IMR-90 (cell line): Measurements from ENCODE around the gene GRID1. TPM values are rescaled to one million over a fixed set of nuclear protein-coding genes. Genes with fewer than 3 reads are reported as not detected.

Experiments used
- ATAC-seq: fragments of 200-7000 bp; cut with Tn5 transposase; 2 replicates; pipeline ENCODE4 v1.9.1; 2020; ENCODE audit warnings: low read depth, mild to moderate bottlenecking, moderate library complexity
- BruUV-seq: library from RNA; stranded (reverse); fragments of 400-500 nt; replicated peaks from 2 replicates; lab custom pipeline; 2021; lab: Mats Ljungman, UMichigan
- CTCF ChIA-PET: fragments of 300-600 bp; formaldehyde crosslinking; extraction: SDS; loops from one replicate; lab custom pipeline; 2021; ENCODE audit warnings: antibody characterized with exemption; lab: Yijun Ruan, JAX
- POLR2A ChIA-PET: fragments of 300-600 bp; sonication (Branson Sonifier 250); formaldehyde crosslinking; loops from one replicate; lab custom pipeline; 2022; ENCODE audit warnings: antibody characterized with exemption; ENCODE audit not compliant: unreplicated experiment; lab: Charles Lee
- DNase-seq: peaks from one replicate; pipeline ENCODE4 v3.0.0; 2013
- H2AFZ ChIP-seq: replicated peaks from 2 replicates; pipeline ENCODE3; 2013; ENCODE audit warnings: low read length, mild to moderate bottlenecking; ENCODE audit not compliant: poor library complexity
- H2AK5ac ChIP-seq: 2 replicates; pipeline ENCODE4 v1.6.1; 2013; ENCODE audit warnings: low read depth, low read length, inconsistent platforms
- H2AK9ac ChIP-seq: replicated peaks from 2 replicates; pipeline ENCODE3; 2013; ENCODE audit warnings: mild to moderate bottlenecking, low read depth, low read length, moderate library complexity; ENCODE audit not compliant: poor library complexity
- H2BK120ac ChIP-seq: 2 replicates; pipeline ENCODE4 v1.6.1; 2013; ENCODE audit warnings: low read depth, low read length, inconsistent platforms
- H2BK15ac ChIP-seq: 3 replicates; pipeline ENCODE4 v1.6.1; 2013; ENCODE audit warnings: low read depth, low read length, inconsistent platforms
- H2BK20ac ChIP-seq: 2 replicates; pipeline ENCODE4 v1.6.1; 2013; ENCODE audit warnings: low read depth, mild to moderate bottlenecking, inconsistent platforms, low read length, moderate library complexity
- H2BK5ac ChIP-seq: 2 replicates; pipeline ENCODE4 v1.6.1; 2013; ENCODE audit warnings: mild to moderate bottlenecking, low read depth, low read length, inconsistent platforms; ENCODE audit not compliant: poor library complexity, severe bottlenecking
- H3K14ac ChIP-seq: replicated peaks from 2 replicates; pipeline ENCODE4 v1.6.1; 2013; ENCODE audit warnings: low read depth, low read length, inconsistent platforms
- H3K18ac ChIP-seq: 2 replicates; pipeline ENCODE4 v1.6.1; 2013; ENCODE audit warnings: low read depth, low read length, control low read depth
- H3K23ac ChIP-seq: 2 replicates; pipeline ENCODE4 v1.6.1; 2013; ENCODE audit warnings: low read depth, low read length, inconsistent platforms
- H3K27ac ChIP-seq: 2 replicates; pipeline ENCODE4 v1.5.1; 2013; ENCODE audit warnings: mild to moderate bottlenecking, control low read depth, low read length; ENCODE audit not compliant: insufficient read depth
- H3K27me3 ChIP-seq: 2 replicates; pipeline ENCODE4 v1.6.1; 2013; ENCODE audit warnings: low read length; ENCODE audit not compliant: control insufficient read depth, insufficient read depth
- H3K36me3 ChIP-seq: 2 replicates; pipeline ENCODE4 v1.6.1; 2013; ENCODE audit warnings: low read length, mixed read lengths; ENCODE audit not compliant: control insufficient read depth, insufficient read depth
- H3K4ac ChIP-seq: 2 replicates; pipeline ENCODE4 v1.6.1; 2013; ENCODE audit warnings: low read depth, low read length, inconsistent platforms
- H3K4me1 ChIP-seq: 2 replicates; pipeline ENCODE4 v1.6.1; 2013; ENCODE audit warnings: low read length, mixed read lengths; ENCODE audit not compliant: control insufficient read depth, insufficient read depth
- H3K4me2 ChIP-seq: 2 replicates; pipeline ENCODE4 v1.6.1; 2013; ENCODE audit warnings: low read depth, mild to moderate bottlenecking, control low read depth, low read length, moderate library complexity
- H3K4me3 ChIP-seq: 2 replicates; pipeline ENCODE4 v1.5.1; 2013; ENCODE audit warnings: low read depth, mild to moderate bottlenecking, control low read depth, low read length, moderate library complexity; ENCODE audit not compliant: insufficient read depth
- H3K56ac ChIP-seq: 2 replicates; pipeline ENCODE4 v1.6.1; 2013; ENCODE audit warnings: low read length, inconsistent platforms; ENCODE audit not compliant: insufficient read depth; ENCODE audit errors: extremely low read depth
- H3K79me1 ChIP-seq, 2 experiments: 2 replicates each; pipeline ENCODE4 v1.6.1; 2013; ENCODE audit warnings: low read length in 2 of 2, inconsistent platforms in 1 of 2, low read depth in 1 of 2
- H3K9ac ChIP-seq: 2 replicates; pipeline ENCODE4 v1.6.1; 2013; ENCODE audit warnings: low read depth, low read length, control low read depth
- H3K9me1 ChIP-seq: 2 replicates; pipeline ENCODE4 v1.6.1; 2013; ENCODE audit warnings: low read length, inconsistent platforms; ENCODE audit not compliant: insufficient read depth
- H3K9me3 ChIP-seq: 2 replicates; pipeline ENCODE4 v1.6.1; 2013; ENCODE audit warnings: low read length; ENCODE audit not compliant: control insufficient read depth, insufficient read depth
- H4K20me1 ChIP-seq: 2 replicates; pipeline ENCODE4 v1.6.1; 2013; ENCODE audit warnings: low read length, inconsistent platforms; ENCODE audit not compliant: insufficient read depth
- H4K5ac ChIP-seq: 2 replicates; pipeline ENCODE4 v1.6.1; 2013; ENCODE audit warnings: mild to moderate bottlenecking, low read depth, low read length, control low read depth
- H4K8ac ChIP-seq, 2 experiments: 2 replicates each; pipeline ENCODE4 v1.6.1; 2013; ENCODE audit warnings: low read depth in 2 of 2, low read length in 2 of 2, control low read depth in 1 of 2, inconsistent platforms in 1 of 2
- H4K91ac ChIP-seq: 2 replicates; pipeline ENCODE4 v1.6.1; 2013; ENCODE audit warnings: low read depth, low read length, inconsistent platforms; ENCODE audit not compliant: insufficient read depth
- BHLHE40 ChIP-seq: fragments of 150-350 bp; IDR thresholded peaks from 2 replicates; pipeline ENCODE4 v1.6.1; 2016; ENCODE audit warnings: mild to moderate bottlenecking, low read depth, low read length
- CEBPB ChIP-seq: IDR thresholded peaks from 2 replicates; pipeline ENCODE4 v1.6.1; 2012; ENCODE audit warnings: low read depth, low read length, improper control_type of control experiment
- MXI1 ChIP-seq: IDR thresholded peaks from 2 replicates; pipeline ENCODE4 v1.6.1; 2012; ENCODE audit warnings: low read depth, mild to moderate bottlenecking, low read length, moderate library complexity, borderline replicate concordance
- NFE2L2 ChIP-seq: fragments of 150-350 bp; IDR thresholded peaks from 2 replicates; pipeline ENCODE4 v1.6.1; 2016; ENCODE audit warnings: low read depth, mild to moderate bottlenecking, low read length
- RFX5 ChIP-seq: IDR thresholded peaks from 2 replicates; pipeline ENCODE4 v1.8.0; 2012; ENCODE audit warnings: low read depth, mild to moderate bottlenecking, low read length, moderate library complexity
- WGBS, 2 experiments: methylation state at CpG; one replicate each; pipeline versions ENCODE4 v1.1.5 to v1.1.7; 2013; ENCODE audit warnings: missing lambda C conversion rate in 2 of 2; ENCODE audit not compliant: insufficient read length in 1 of 2; ENCODE audit errors: extremely low coverage in 2 of 2; 5-methylcytosine and 5-hydroxymethylcytosine counted together
- dilution Hi-C: fragments of 300-500 bp; cut with HindIII; formaldehyde crosslinking; loops from one replicate; pipeline ENCODE4 v1.14.3; 2018; ENCODE audit warnings: low sequenced_read_pairs; ENCODE audit not compliant: unreplicated experiment
- in situ Hi-C: fragments of 300-500 bp; cut with MboI; formaldehyde crosslinking; loops from 3 replicates; pipeline ENCODE4 v1.14.3; 2019; ENCODE audit warnings: low sequenced_read_pairs, inconsistent platforms, mixed read lengths
- intact Hi-C: fragments of 100-400 bp; cut with micrococcal nuclease; formaldehyde crosslinking; loops from 2 replicates; pipeline ENCODE4 v1.10.0; 2022
- polyA plus RNA-seq, 3 experiments: library from polyadenylated mRNA; depleted of rRNA; stranded (reverse); fragments of >200 nt; gene quantifications; 2 replicates each; pipeline ENCODE4 v1.2.3, GENCODE V29; 2012; ENCODE audit warnings: low replicate concordance in 1 of 3
- total RNA-seq: library from RNA; depleted of rRNA; stranded (reverse); fragments of >200 nt; gene quantifications from 2 replicates; pipeline ENCODE4 v1.2.3, GENCODE V29; 2012

GRID1 gene
- total and polyA plus RNA-seq, 2 of the 4 experiments (the other 2 are of a cell fraction): not detected

DNA sequence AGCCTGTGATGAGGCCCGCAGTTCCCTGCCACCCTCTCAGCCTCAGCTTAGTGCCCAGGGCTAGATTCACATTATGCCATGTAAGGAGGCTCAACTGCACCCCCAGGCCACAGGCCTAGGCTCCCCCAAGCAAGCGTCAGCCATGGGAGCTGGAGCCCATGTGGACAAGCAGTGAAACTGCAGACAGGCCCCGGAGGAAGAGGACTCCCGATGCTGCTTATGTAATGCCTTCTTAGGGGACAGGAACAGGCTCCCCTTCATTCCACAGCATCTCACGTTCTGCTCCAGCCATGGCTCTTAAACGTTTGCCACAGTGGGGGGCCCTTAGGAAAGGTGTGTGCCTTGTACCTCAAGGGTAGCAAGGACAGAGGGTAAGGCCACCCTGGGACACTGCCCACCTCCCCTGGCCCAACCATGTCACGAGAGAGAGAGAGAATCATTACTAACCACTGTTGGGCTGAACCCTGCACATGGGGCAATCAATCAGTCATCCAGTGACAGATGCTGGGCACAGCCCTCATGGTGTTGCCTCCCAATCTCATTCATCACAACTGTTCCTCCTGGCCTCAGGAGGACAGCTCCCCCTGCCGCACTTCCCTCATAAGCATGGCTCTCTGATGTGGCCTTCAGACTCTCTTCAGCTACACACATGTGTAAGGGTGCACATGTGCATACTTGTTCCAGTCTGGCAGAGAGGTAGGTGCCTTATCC is 263.0 kb downstream of the GRID1 start:
- Histone ChIP-seq H2AK9ac (no peak overlapping the region), H3K27ac (no peak overlapping the region), H4K8ac (no peak overlapping the region), H3K4me2 (no peak overlapping the region), H3K4ac (no peak overlapping the region), H3K4me3 (no peak overlapping the region), H4K91ac (no peak overlapping the region), H3K9me1 (no peaks in the 10 kb centered on the region), H2BK15ac (no peak overlapping the region), H3K9ac (no peak overlapping the region), H3K18ac (no peak overlapping the region), H3K14ac (no peak overlapping the region), H3K9me3 (no peaks in the 10 kb centered on the region), H2AFZ (no peak overlapping the region), H3K56ac (no peak overlapping the region), H3K79me1 (no peaks in the 10 kb centered on the region), H3K4me1 (no peaks in the 10 kb centered on the region), H3K36me3 (no peaks in the 10 kb centered on the region), H4K20me1 (no peaks in the 10 kb centered on the region), H2BK20ac (no peak overlapping the region), H2BK120ac (no peak overlapping the region), H2BK5ac (no peak overlapping the region), H3K27me3 (no peaks in the 10 kb centered on the region), H3K23ac (no peak overlapping the region), H2AK5ac (no peak overlapping the region), H4K5ac (no peak overlapping the region)
- TF ChIP-seq NFE2L2 (no peak), RFX5 (no peak), BHLHE40 (no peak), CEBPB (no peak), MXI1 (no peak)
- no peak for DNase-seq
- in situ Hi-C loops: no loop called here
- dilution Hi-C loops: no loop called here
- no peak for ATAC-seq
- BruUV-seq: no TSS peak
- CTCF ChIA-PET: no interaction called here
- POLR2A ChIA-PET: no interaction called here
- 22% methylated on average over 3 of the region's 8 CpGs; no CpG with 5 or more reads in 1 of the 2 experiments for WGBS, 2 experiments
- intact Hi-C loops: no loop called here
